22Rv1 (cell line): ENCODE measurements around the gene CCDC32.

Experiments used
- ZFX ChIP-seq: fragments of 450-650 bp; IDR thresholded peaks from 2 replicates; pipeline ENCODE4 v1.6.1; 2017; ENCODE audit warnings: antibody characterized with exemption, borderline replicate concordance
- TF ChIP-seq, protein P1 (sequence below): fragments of 450-650 bp; IDR thresholded peaks from 2 replicates; pipeline ENCODE4 v1.5.1; 2017; ENCODE audit warnings: mild to moderate bottlenecking

- TF ChIP-seq, protein P1, sequence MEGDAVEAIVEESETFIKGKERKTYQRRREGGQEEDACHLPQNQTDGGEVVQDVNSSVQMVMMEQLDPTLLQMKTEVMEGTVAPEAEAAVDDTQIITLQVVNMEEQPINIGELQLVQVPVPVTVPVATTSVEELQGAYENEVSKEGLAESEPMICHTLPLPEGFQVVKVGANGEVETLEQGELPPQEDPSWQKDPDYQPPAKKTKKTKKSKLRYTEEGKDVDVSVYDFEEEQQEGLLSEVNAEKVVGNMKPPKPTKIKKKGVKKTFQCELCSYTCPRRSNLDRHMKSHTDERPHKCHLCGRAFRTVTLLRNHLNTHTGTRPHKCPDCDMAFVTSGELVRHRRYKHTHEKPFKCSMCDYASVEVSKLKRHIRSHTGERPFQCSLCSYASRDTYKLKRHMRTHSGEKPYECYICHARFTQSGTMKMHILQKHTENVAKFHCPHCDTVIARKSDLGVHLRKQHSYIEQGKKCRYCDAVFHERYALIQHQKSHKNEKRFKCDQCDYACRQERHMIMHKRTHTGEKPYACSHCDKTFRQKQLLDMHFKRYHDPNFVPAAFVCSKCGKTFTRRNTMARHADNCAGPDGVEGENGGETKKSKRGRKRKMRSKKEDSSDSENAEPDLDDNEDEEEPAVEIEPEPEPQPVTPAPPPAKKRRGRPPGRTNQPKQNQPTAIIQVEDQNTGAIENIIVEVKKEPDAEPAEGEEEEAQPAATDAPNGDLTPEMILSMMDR, result no peak
- no peak for TF ChIP-seq ZFX
These were observed 5.7 kb downstream of the CCDC32 start for GRCh38 chr15:40558952-40559742.
